CD14-positive monocyte (primary cell): ENCODE results near the gene LRRC8A. TPM values are rescaled to one million over a fixed set of nuclear protein-coding genes. Genes with fewer than 3 reads are reported as not detected.

Source experiments
- DNase-seq, 3 donors: peaks; one replicate each; pipeline ENCODE4 v3.0.0-alpha.2; 2011 to 2022
- H2AFZ ChIP-seq: 2 replicates; pipeline ENCODE4 v1.6.0; 2012; ENCODE audit warnings: mild to moderate bottlenecking, low read depth, low read length, inconsistent platforms; ENCODE audit not compliant: insufficient read depth, poor library complexity, severe bottlenecking
- H3K27ac ChIP-seq, 2 donors: 1 replicate in 1 of 2; 2 replicates in 1 of 2; pipeline ENCODE4 v1.5.1; 2012 to 2013; ENCODE audit warnings: low read length in 2 of 2, control low read depth in 1 of 2, inconsistent platforms in 1 of 2, low read depth in 1 of 2, mild to moderate bottlenecking in 1 of 2
- H3K27me3 ChIP-seq, 2 donors: one replicate each; pipeline versions ENCODE4 v1.6.0 to v1.6.1; 2011 to 2013; ENCODE audit warnings: low read length in 2 of 2; ENCODE audit not compliant: control insufficient read depth in 2 of 2, insufficient read depth in 2 of 2
- H3K36me3 ChIP-seq, 2 donors: replicated peaks in 1 of 2; 1 replicate in 1 of 2; 2 replicates in 1 of 2; pipeline versions ENCODE4 v1.5.1 to v1.6.1; 2012 to 2013; ENCODE audit warnings: low read length in 2 of 2, control low read depth in 1 of 2, inconsistent platforms in 1 of 2, mild to moderate bottlenecking in 1 of 2; ENCODE audit not compliant: insufficient read depth in 2 of 2, control insufficient read depth in 1 of 2
- H3K4me1 ChIP-seq, 2 donors: 1 replicate in 1 of 2; 2 replicates in 1 of 2; pipeline versions ENCODE4 v1.5.1 to v1.6.1; 2012 to 2013; ENCODE audit warnings: low read length in 2 of 2, control low read depth in 1 of 2, inconsistent platforms in 1 of 2, mild to moderate bottlenecking in 1 of 2, moderate library complexity in 1 of 2; ENCODE audit not compliant: insufficient read depth in 2 of 2, control insufficient read depth in 1 of 2
- H3K4me2 ChIP-seq: replicated peaks from 2 replicates; pipeline ENCODE3; 2012; ENCODE audit warnings: low read length, moderate library complexity, mild to moderate bottlenecking; ENCODE audit not compliant: poor library complexity, severe bottlenecking; ENCODE audit errors: extremely low read depth
- H3K4me3 ChIP-seq, 3 experiments: fragments of 200-600 bp in 1 of 3; sonication (generic) in 1 of 3; replicated peaks in 1 of 3; 1 replicate in 2 of 3; 2 replicates in 1 of 3; pipeline ENCODE4 v1.5.1; 2011 to 2013; ENCODE audit warnings: low read length in 3 of 3, mild to moderate bottlenecking in 3 of 3, control low read depth in 2 of 3, low read depth in 2 of 3, inconsistent platforms in 1 of 3, moderate library complexity in 1 of 3
- H3K79me2 ChIP-seq: 2 replicates; pipeline ENCODE4 v1.6.0; 2012; ENCODE audit warnings: mild to moderate bottlenecking, control low read depth, inconsistent platforms, low read length, moderate library complexity; ENCODE audit not compliant: insufficient read depth
- H3K9ac ChIP-seq: 2 replicates; pipeline ENCODE4 v1.6.0; 2017; ENCODE audit warnings: low read length, mild to moderate bottlenecking; ENCODE audit not compliant: insufficient read depth, poor library complexity, severe bottlenecking
- H3K9me3 ChIP-seq, 2 donors: replicated peaks in 1 of 2; 1 replicate in 1 of 2; 2 replicates in 1 of 2; pipeline versions ENCODE4 v1.5.1 to v1.6.1; 2012 to 2013; ENCODE audit warnings: low read length in 2 of 2, control low read depth in 1 of 2; ENCODE audit not compliant: control insufficient read depth in 1 of 2, insufficient read depth in 1 of 2
- H4K20me1 ChIP-seq: 2 replicates; pipeline ENCODE4 v1.6.0; 2012; ENCODE audit warnings: mild to moderate bottlenecking, low read length, control low read depth, moderate library complexity; ENCODE audit not compliant: insufficient read depth
- H3K27ac Mint-ChIP-seq, 7 donors: one replicate each; pipeline ENCODE4 v1.8.0; 2020; ENCODE audit warnings: mild to moderate bottlenecking in 7 of 7, mixed read lengths in 7 of 7, moderate library complexity in 6 of 7, inconsistent platforms in 2 of 7
- H3K27me3 Mint-ChIP-seq, 3 donors: one replicate each; pipeline ENCODE4 v1.8.0; 2021 to 2022; ENCODE audit warnings: low read depth in 3 of 3, mild to moderate bottlenecking in 3 of 3, mixed read lengths in 3 of 3, moderate library complexity in 3 of 3, inconsistent platforms in 1 of 3
- H3K36me3 Mint-ChIP-seq, 2 donors: one replicate each; pipeline ENCODE4 v1.8.0; 2020; ENCODE audit warnings: mixed read lengths in 2 of 2, inconsistent platforms in 1 of 2, mild to moderate bottlenecking in 1 of 2
- H3K4me1 Mint-ChIP-seq: one replicate; pipeline ENCODE4 v1.8.0; 2020; ENCODE audit warnings: mild to moderate bottlenecking, mixed read lengths
- H3K4me3 Mint-ChIP-seq, 2 donors: one replicate each; pipeline ENCODE4 v1.8.0; 2020; ENCODE audit warnings: mild to moderate bottlenecking in 2 of 2, mixed read lengths in 2 of 2, moderate library complexity in 1 of 2
- H3K9me3 Mint-ChIP-seq, 7 donors: one replicate each; pipeline ENCODE4 v1.8.0; 2020 to 2022; ENCODE audit warnings: mixed read lengths in 7 of 7, mild to moderate bottlenecking in 6 of 7, moderate library complexity in 6 of 7, inconsistent platforms in 2 of 7
- WGBS: methylation state at CpG from one replicate; pipeline ENCODE4 v1.1.5; 2013; ENCODE audit warnings: missing lambda C conversion rate; ENCODE audit not compliant: insufficient coverage; 5-methylcytosine and 5-hydroxymethylcytosine counted together
- intact Hi-C, 2 donors: fragments of 100-400 bp; cut with micrococcal nuclease; formaldehyde crosslinking; loops; one replicate each; pipeline versions ENCODE4 v1.15.0 to v1.15.1; 2023
- polyA plus RNA-seq, 3 donors: library from polyadenylated mRNA; depleted of rRNA in 1 of 3; unstranded in 2 of 3; stranded (reverse) in 1 of 3; fragments of 300-500 nt in 2 of 3; fragments of >200 nt in 1 of 3; fragmentation: Illumina TruSeq in 2 of 3; gene quantifications; 1 replicate in 2 of 3; 2 replicates in 1 of 3; pipeline ENCODE4 v1.2.3, GENCODE V29; 2012 to 2021
- TF ChIP-seq, protein P1 (sequence below): fragments of 200-600 bp; IDR thresholded peaks from one replicate; pipeline ENCODE4 v1.8.0; 2022; ENCODE audit warnings: antibody characterized with exemption, mild to moderate bottlenecking

The LRRC8A gene
- polyA plus RNA-seq, 3 donors: 7.8 to 10.8 (median 10.3) TPM

DNA sequence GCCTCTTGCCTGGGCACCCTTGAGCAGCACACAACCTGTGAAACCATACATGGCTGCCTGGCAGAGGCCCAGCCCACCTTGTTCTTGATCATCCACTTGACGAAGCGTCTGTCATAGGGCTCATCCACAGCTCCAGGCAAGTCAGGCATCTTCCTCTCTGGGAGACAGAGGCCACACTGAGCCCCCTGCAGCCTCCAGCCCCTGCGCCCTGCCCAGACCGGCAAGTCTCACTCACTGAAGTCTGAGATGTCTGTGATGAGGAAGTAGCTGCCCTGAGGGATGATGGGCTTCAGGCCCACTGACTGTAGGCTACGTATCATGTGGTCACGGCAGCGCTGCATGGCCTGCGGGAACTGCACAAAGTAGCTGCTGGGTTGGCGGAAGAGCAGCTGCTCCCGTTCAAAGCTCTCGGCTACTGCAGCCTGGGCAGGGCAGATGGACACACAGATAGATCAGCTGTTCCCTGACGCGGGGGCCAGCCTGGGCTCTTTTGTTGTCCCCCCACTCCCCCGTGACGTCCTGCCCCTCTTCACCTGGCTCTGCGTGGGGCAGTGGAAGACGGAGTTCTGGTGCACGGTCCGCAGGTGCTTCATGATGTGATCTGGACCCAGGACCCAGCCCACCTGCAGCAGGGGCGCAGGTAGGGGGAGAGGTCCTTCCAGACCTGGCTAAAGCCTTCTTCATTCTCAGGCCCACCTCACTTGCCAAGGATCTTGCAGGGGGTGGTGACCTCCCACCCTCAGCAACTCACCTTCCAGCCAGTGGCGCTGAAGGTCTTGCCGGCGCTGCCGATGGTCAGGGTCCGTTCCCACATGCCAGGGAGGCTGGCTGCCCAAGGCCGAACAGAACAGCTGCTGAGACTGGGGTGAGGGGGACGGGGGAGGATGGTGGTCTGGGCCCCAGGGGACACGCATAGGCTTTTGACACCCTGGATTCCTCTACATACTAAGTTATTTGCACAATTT, 46.4 kb upstream of the LRRC8A start:
- H3K4me1 ChIP-seq: no peaks in the 10 kb centered on the region
- no peaks in the 10 kb centered on the region for H3K79me2 ChIP-seq
- intact Hi-C loops: no loop called here
- Mint-ChIP-seq H3K4me3 (no peak overlapping the region), H3K9me3 (no peaks in the 10 kb centered on the region), H3K4me1 (no peaks in the 10 kb centered on the region), H3K27me3 (peaks cover 0 to 2% (median 0%) of the 10 kb centered on the region in 3 donors), H3K36me3 (peaks cover 2 to 20% of the 10 kb centered on the region in 2 donors), H3K27ac (peak overlapping the region in 1 of 7 donors; percentile 33)
- no peaks in the 10 kb centered on the region for H3K27me3 ChIP-seq
- no peaks in the 10 kb centered on the region for H4K20me1 ChIP-seq
- H3K9ac ChIP-seq: no peak overlapping the region
- H2AFZ ChIP-seq: no peak overlapping the region
- H3K4me3 ChIP-seq: no peak overlapping the region
- H3K9me3 ChIP-seq: no peaks in the 10 kb centered on the region
- no peak overlapping the region for H3K27ac ChIP-seq
- no peak overlapping the region for H3K4me2 ChIP-seq
- no peak for DNase-seq
- TF ChIP-seq, protein P1, sequence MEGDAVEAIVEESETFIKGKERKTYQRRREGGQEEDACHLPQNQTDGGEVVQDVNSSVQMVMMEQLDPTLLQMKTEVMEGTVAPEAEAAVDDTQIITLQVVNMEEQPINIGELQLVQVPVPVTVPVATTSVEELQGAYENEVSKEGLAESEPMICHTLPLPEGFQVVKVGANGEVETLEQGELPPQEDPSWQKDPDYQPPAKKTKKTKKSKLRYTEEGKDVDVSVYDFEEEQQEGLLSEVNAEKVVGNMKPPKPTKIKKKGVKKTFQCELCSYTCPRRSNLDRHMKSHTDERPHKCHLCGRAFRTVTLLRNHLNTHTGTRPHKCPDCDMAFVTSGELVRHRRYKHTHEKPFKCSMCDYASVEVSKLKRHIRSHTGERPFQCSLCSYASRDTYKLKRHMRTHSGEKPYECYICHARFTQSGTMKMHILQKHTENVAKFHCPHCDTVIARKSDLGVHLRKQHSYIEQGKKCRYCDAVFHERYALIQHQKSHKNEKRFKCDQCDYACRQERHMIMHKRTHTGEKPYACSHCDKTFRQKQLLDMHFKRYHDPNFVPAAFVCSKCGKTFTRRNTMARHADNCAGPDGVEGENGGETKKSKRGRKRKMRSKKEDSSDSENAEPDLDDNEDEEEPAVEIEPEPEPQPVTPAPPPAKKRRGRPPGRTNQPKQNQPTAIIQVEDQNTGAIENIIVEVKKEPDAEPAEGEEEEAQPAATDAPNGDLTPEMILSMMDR: no peak
- WGBS: 98% methylated on average over 18 of the region's 28 CpGs
- no peaks in the 10 kb centered on the region for H3K36me3 ChIP-seq

DNA sequence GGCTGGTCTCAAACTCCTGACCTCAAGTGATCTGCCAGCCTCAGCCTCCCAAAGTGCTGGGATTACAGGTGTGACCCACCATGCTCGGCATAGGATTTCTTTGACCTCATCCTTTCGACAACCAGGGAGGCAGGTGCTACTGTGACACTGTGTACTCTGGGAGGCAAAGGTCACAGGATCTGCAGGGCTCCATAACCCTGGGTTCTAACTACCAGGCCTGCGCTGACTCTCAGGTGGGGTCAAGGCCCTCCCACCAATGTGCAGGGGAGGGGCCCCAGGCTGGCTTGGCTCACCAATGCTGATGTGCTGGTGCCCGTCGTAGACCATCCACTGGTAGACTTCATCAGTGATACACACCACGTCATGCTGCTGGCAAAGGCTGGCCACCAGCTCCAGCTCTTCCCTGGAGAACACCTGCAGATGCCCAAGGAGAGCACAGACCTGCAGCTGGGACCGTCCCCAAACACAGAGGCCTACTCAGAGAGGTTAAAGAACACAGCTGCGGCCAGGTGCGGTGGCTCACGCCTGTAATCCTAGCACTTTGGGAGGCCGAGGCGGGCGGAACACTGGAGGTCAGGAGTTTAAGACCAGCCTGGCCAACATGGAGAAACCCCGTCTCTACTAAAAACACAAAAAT, 45.3 kb upstream of the LRRC8A start:
- no peak overlapping the region for H3K4me3 Mint-ChIP-seq

More for the DNA sequence above, 45.3 kb upstream of the LRRC8A start:
- no peaks in the 10 kb centered on the region for H3K9me3 Mint-ChIP-seq
- Histone ChIP-seq H3K27me3 (no peaks in the 10 kb centered on the region), H2AFZ (no peak overlapping the region), H3K9ac (no peak overlapping the region), H3K79me2 (no peaks in the 10 kb centered on the region), H4K20me1 (no peaks in the 10 kb centered on the region), H3K36me3 (no peaks in the 10 kb centered on the region), H3K4me3 (no peak overlapping the region), H3K4me1 (no peaks in the 10 kb centered on the region), H3K4me2 (no peak overlapping the region), H3K27ac (no peak overlapping the region), H3K9me3 (no peaks in the 10 kb centered on the region)
- TF ChIP-seq, protein P1: no peak
- H3K4me1 Mint-ChIP-seq: no peaks in the 10 kb centered on the region
- peaks cover 2 to 20% of the 10 kb centered on the region in 2 donors for H3K36me3 Mint-ChIP-seq
- peaks cover 0 to 2% (median 0%) of the 10 kb centered on the region in 3 donors for H3K27me3 Mint-ChIP-seq
- intact Hi-C loops: no loop called here
- no peak overlapping the region for H3K27ac Mint-ChIP-seq
- 84% methylated on average over 9 of the region's 14 CpGs for WGBS
- DNase-seq: no peak
